PC-9 (cell line): ENCODE data around the gene FBXO44.

Source experiments
- CTCF ChIP-seq: fragments of 200-600 bp; sonication (generic); conservative IDR thresholded peaks from 2 replicates; pipeline ENCODE4 v1.6.1; 2017; ENCODE audit warnings: mixed run types, antibody characterized with exemption, mild to moderate bottlenecking, moderate library complexity
- EZH2 ChIP-seq: fragments of 200-600 bp; sonication (generic); IDR thresholded peaks from 2 replicates; pipeline ENCODE4 v1.8.0; 2017; ENCODE audit warnings: antibody characterized with exemption, low read depth

- TF ChIP-seq CTCF (no peak), EZH2 (no peak)
Measured at GRCh38 chr1:11661103-11661502, 6.4 kb downstream of the FBXO44 start.
